HG03521 (cell line): Measurements from ENCODE around the gene ATG101.

ENCODE experiments used
- ATAC-seq: cut with Tn5 transposase; IDR thresholded peaks from one replicate; pipeline ENCODE4 v1.9.1; 2021; ENCODE audit warnings: mild to moderate bottlenecking, moderate library complexity; ENCODE audit not compliant: unreplicated experiment

The ATG101 gene

GRCh38 chr12:52076811-52077210, 7.0 kb downstream of the ATG101 start:
- ATAC-seq = no peak

GRCh38 chr12:52078276-52078675, 8.5 kb downstream of the ATG101 start:
- ATAC-seq = no peak

- ATAC-seq = no peak
Observed at GRCh38 chr12:52079576-52080402, 10.0 kb downstream of the ATG101 start, which contains the start of gene SMIM41. Gene SMIM41 (plus strand): TSS chr12:52079704. CDS start chr12:52079780, 76 bp downstream.

- no peak for ATAC-seq
Observed at GRCh38 chr12:52080403-52081251, 10.8 kb downstream of the ATG101 start.

- ATAC-seq = no peak
Observed at GRCh38 chr12:52081263-52081733, 11.5 kb downstream of the ATG101 start.

GRCh38 chr12:52082026-52082668, 12.4 kb downstream of the ATG101 start:
- no peak for ATAC-seq

- no peak for ATAC-seq
Observed at GRCh38 chr12:52082669-52082987, 12.8 kb downstream of the ATG101 start.

- ATAC-seq = no peak
Observed at GRCh38 chr12:52082988-52083637, 13.3 kb downstream of the ATG101 start.

- ATAC-seq = no peak
Observed at GRCh38 chr12:52083638-52083996, 13.8 kb downstream of the ATG101 start.

- no peak for ATAC-seq
Observed at GRCh38 chr12:52084491-52085231, 14.9 kb downstream of the ATG101 start.

GRCh38 chr12:52085682-52086180, 16.0 kb downstream of the ATG101 start:
- ATAC-seq = no peak

- no peak for ATAC-seq
Observed at GRCh38 chr12:52086366-52086765, 16.6 kb downstream of the ATG101 start.

GRCh38 chr12:52086944-52087835, 17.4 kb downstream of the ATG101 start:
- no peak for ATAC-seq

- ATAC-seq = no peak
Observed at GRCh38 chr12:52087961-52088820, 18.4 kb downstream of the ATG101 start.

- no peak for ATAC-seq
Observed at GRCh38 chr12:52089491-52089890, 19.7 kb downstream of the ATG101 start.

- ATAC-seq = no peak
Observed at GRCh38 chr12:52090291-52090690, 20.5 kb downstream of the ATG101 start.

GRCh38 chr12:52091061-52091460, 21.3 kb downstream of the ATG101 start:
- ATAC-seq = no peak

GRCh38 chr12:52091869-52092268, 22.1 kb downstream of the ATG101 start:
- ATAC-seq = no peak
